Measurements from ENCODE around the gene GTF3C2. TPM values are rescaled to one million over a fixed set of nuclear protein-coding genes. Genes with fewer than 3 reads are reported as not detected.
"Not testable (repeated sequence)": the region's sequence is repeated elsewhere in the genome, so short reads cannot be mapped to it uniquely, and the experiment has no call there.

Gene GTF3C2
- polyA plus RNA-seq, 1 donor = 51.9 TPM

GRCh38 chr2:27353386-27353761 is 3.2 kb downstream of the GTF3C2 start:
- H3K4me3 ChIP-seq (ENCODE audit: low read length); DNase-seq; H3K9me3 ChIP-seq (ENCODE audit: control insufficient read depth, low read depth, low read length); H3K27me3 ChIP-seq (ENCODE audit: control insufficient read depth, insufficient read depth, low read length); H3K36me3 ChIP-seq (ENCODE audit: control insufficient read depth, insufficient read depth, low read length); H3K27ac ChIP-seq (ENCODE audit: low read length): not testable (repeated sequence)
- peaks cover 14% of the 10 kb centered on the region for H3K4me1 ChIP-seq (ENCODE audit: control insufficient read depth, insufficient read depth, low read length)
- no CpG with 5 or more reads among the region's 5 CpGs for WGBS (ENCODE audit: insufficient coverage, low lambda C conversion rate)

- 84% methylated on average over 5 of the region's 6 CpGs for WGBS (ENCODE audit: insufficient coverage, low lambda C conversion rate)
- no peak for DNase-seq
- Histone ChIP-seq H3K9me3 (ENCODE audit: control insufficient read depth, low read depth, low read length) (no peaks in the 10 kb centered on the region), H3K27me3 (ENCODE audit: control insufficient read depth, insufficient read depth, low read length) (no peaks in the 10 kb centered on the region), H3K4me1 (ENCODE audit: control insufficient read depth, insufficient read depth, low read length) (peaks cover 10% of the 10 kb centered on the region), H3K4me3 (ENCODE audit: low read length) (no peak overlapping the region), H3K27ac (ENCODE audit: low read length) (no peak overlapping the region), H3K36me3 (ENCODE audit: control insufficient read depth, insufficient read depth, low read length) (peaks cover 6% of the 10 kb centered on the region)
Observed at GRCh38 chr2:27351802-27352598, 4.6 kb downstream of the GTF3C2 start.

- H3K27ac ChIP-seq (ENCODE audit: low read length) = no peak overlapping the region
- no peaks in the 10 kb centered on the region for H3K27me3 ChIP-seq (ENCODE audit: control insufficient read depth, insufficient read depth, low read length)
- H3K4me3 ChIP-seq (ENCODE audit: low read length) = no peak overlapping the region
- H3K4me1 ChIP-seq (ENCODE audit: control insufficient read depth, insufficient read depth, low read length) = peaks cover 10% of the 10 kb centered on the region
- no peaks in the 10 kb centered on the region for H3K9me3 ChIP-seq (ENCODE audit: control insufficient read depth, low read depth, low read length)
- WGBS (ENCODE audit: insufficient coverage, low lambda C conversion rate) = 67% methylated on average over 1 of the region's 7 CpGs
- no peak for DNase-seq
- H3K36me3 ChIP-seq (ENCODE audit: control insufficient read depth, insufficient read depth, low read length) = peaks cover 6% of the 10 kb centered on the region
Observed at GRCh38 chr2:27350106-27350693, 6.4 kb downstream of the GTF3C2 start.

- WGBS (ENCODE audit: insufficient coverage, low lambda C conversion rate) = no CpG with 5 or more reads among the region's 2 CpGs
- peaks cover 13% of the 10 kb centered on the region for H3K36me3 ChIP-seq (ENCODE audit: control insufficient read depth, insufficient read depth, low read length)
- H3K27ac ChIP-seq (ENCODE audit: low read length) = no peak overlapping the region
- no peaks in the 10 kb centered on the region for H3K27me3 ChIP-seq (ENCODE audit: control insufficient read depth, insufficient read depth, low read length)
- no peaks in the 10 kb centered on the region for H3K9me3 ChIP-seq (ENCODE audit: control insufficient read depth, low read depth, low read length)
- H3K4me1 ChIP-seq (ENCODE audit: control insufficient read depth, insufficient read depth, low read length) = no peaks in the 10 kb centered on the region
- no peak overlapping the region for H3K4me3 ChIP-seq (ENCODE audit: low read length)
- DNase-seq = no peak
Observed at GRCh38 chr2:27347641-27348040, 8.9 kb downstream of the GTF3C2 start.

GRCh38 chr2:27336173-27336572 is 20.4 kb downstream of the GTF3C2 start:
- H3K4me3 ChIP-seq (ENCODE audit: low read length) = no peak overlapping the region
- H3K9me3 ChIP-seq (ENCODE audit: control insufficient read depth, low read depth, low read length) = no peaks in the 10 kb centered on the region
- no CpG with 5 or more reads among the region's 7 CpGs for WGBS (ENCODE audit: insufficient coverage, low lambda C conversion rate)
- no peaks in the 10 kb centered on the region for H3K4me1 ChIP-seq (ENCODE audit: control insufficient read depth, insufficient read depth, low read length)
- DNase-seq = no peak
- H3K36me3 ChIP-seq (ENCODE audit: control insufficient read depth, insufficient read depth, low read length) = peaks cover 82% of the 10 kb centered on the region
- H3K27ac ChIP-seq (ENCODE audit: low read length) = no peak overlapping the region
- H3K27me3 ChIP-seq (ENCODE audit: control insufficient read depth, insufficient read depth, low read length) = no peaks in the 10 kb centered on the region

GRCh38 chr2:27335311-27335710 is 21.3 kb downstream of the GTF3C2 start:
- Histone ChIP-seq H3K36me3 (ENCODE audit: control insufficient read depth, insufficient read depth, low read length) (peaks cover 83% of the 10 kb centered on the region), H3K4me1 (ENCODE audit: control insufficient read depth, insufficient read depth, low read length) (no peaks in the 10 kb centered on the region)
- no CpG with 5 or more reads among the region's 3 CpGs for WGBS (ENCODE audit: insufficient coverage, low lambda C conversion rate)

GRCh38 chr2:27324720-27325119 is 31.8 kb downstream of the GTF3C2 start:
- whole genome bisulfite sequencing (ENCODE audit: insufficient coverage, low lambda C conversion rate) = no CpG with 5 or more reads among the region's 5 CpGs
- no peaks in the 10 kb centered on the region for H3K9me3 ChIP-seq (ENCODE audit: control insufficient read depth, low read depth, low read length)
- no peak overlapping the region for H3K4me3 ChIP-seq (ENCODE audit: low read length)
- peaks cover 15% of the 10 kb centered on the region for H3K4me1 ChIP-seq (ENCODE audit: control insufficient read depth, insufficient read depth, low read length)
- no peak for DNase-seq
- H3K27me3 ChIP-seq (ENCODE audit: control insufficient read depth, insufficient read depth, low read length) = no peaks in the 10 kb centered on the region
- H3K27ac ChIP-seq (ENCODE audit: low read length) = no peak overlapping the region
- peaks cover 35% of the 10 kb centered on the region for H3K36me3 ChIP-seq (ENCODE audit: control insufficient read depth, insufficient read depth, low read length)

More at GRCh38 chr2:27335311-27335710, 21.3 kb downstream of the GTF3C2 start:
- Histone ChIP-seq H3K27me3 (ENCODE audit: control insufficient read depth, insufficient read depth, low read length) (no peaks in the 10 kb centered on the region), H3K4me3 (ENCODE audit: low read length) (no peak overlapping the region), H3K9me3 (ENCODE audit: control insufficient read depth, low read depth, low read length) (no peaks in the 10 kb centered on the region), H3K27ac (ENCODE audit: low read length) (no peak overlapping the region)
- DNase-seq = no peak

GRCh38 chr2:27323596-27324285 is 32.8 kb downstream of the GTF3C2 start:
- Histone ChIP-seq H3K36me3 (ENCODE audit: control insufficient read depth, insufficient read depth, low read length) (peaks cover 26% of the 10 kb centered on the region), H3K4me3 (ENCODE audit: low read length) (peak overlapping the region; percentile 86), H3K9me3 (ENCODE audit: control insufficient read depth, low read depth, low read length) (no peaks in the 10 kb centered on the region), H3K27ac (ENCODE audit: low read length) (peak overlapping the region; percentile 93), H3K4me1 (ENCODE audit: control insufficient read depth, insufficient read depth, low read length) (peaks cover 15% of the 10 kb centered on the region), H3K27me3 (ENCODE audit: control insufficient read depth, insufficient read depth, low read length) (no peaks in the 10 kb centered on the region)
- 20% methylated on average over 1 of the region's 5 CpGs for WGBS (ENCODE audit: insufficient coverage, low lambda C conversion rate)
- peak in 1 of 2 donors; percentile 45 for DNase-seq

- Histone ChIP-seq H3K27ac (ENCODE audit: low read length) (peak within 1 kb of the TSS; percentile 93), H3K4me1 (ENCODE audit: control insufficient read depth, insufficient read depth, low read length) (peaks cover 15% of the 10 kb centered on the region), H3K9me3 (ENCODE audit: control insufficient read depth, low read depth, low read length) (no peaks in the 10 kb centered on the region), H3K36me3 (ENCODE audit: control insufficient read depth, insufficient read depth, low read length) (peaks cover 18% of the 10 kb centered on the region), H3K27me3 (ENCODE audit: control insufficient read depth, insufficient read depth, low read length) (no peaks in the 10 kb centered on the region), H3K4me3 (ENCODE audit: low read length) (peak within 1 kb of the TSS; percentile 86)
- WGBS (ENCODE audit: insufficient coverage, low lambda C conversion rate) = 0% methylated on average over 6 of the region's 39 CpGs
- DNase-seq = peak; percentile 93 to 95
Observed at GRCh38 chr2:27322766-27323595, 33.6 kb downstream of the GTF3C2 start, which contains the start of gene MPV17. Gene MPV17 (minus strand): TSS chr2:27323097. CDS start chr2:27322517, 580 bp downstream.

- peak overlapping the region; percentile 86 for H3K4me3 ChIP-seq (ENCODE audit: low read length)
- H3K9me3 ChIP-seq (ENCODE audit: control insufficient read depth, low read depth, low read length) = no peaks in the 10 kb centered on the region
- H3K4me1 ChIP-seq (ENCODE audit: control insufficient read depth, insufficient read depth, low read length) = peaks cover 15% of the 10 kb centered on the region
- peak overlapping the region; percentile 93 for H3K27ac ChIP-seq (ENCODE audit: low read length)
- WGBS (ENCODE audit: insufficient coverage, low lambda C conversion rate) = no CpG with 5 or more reads among the region's 10 CpGs
- peak in 1 of 2 donors; percentile 47 for DNase-seq
- no peaks in the 10 kb centered on the region for H3K27me3 ChIP-seq (ENCODE audit: control insufficient read depth, insufficient read depth, low read length)
- H3K36me3 ChIP-seq (ENCODE audit: control insufficient read depth, insufficient read depth, low read length) = peaks cover 17% of the 10 kb centered on the region
Observed at GRCh38 chr2:27322301-27322765, 34.2 kb downstream of the GTF3C2 start.

Data from large intestine (tissue), 3 donors.